ENCODE measurements around the gene LCTL.
"Not testable (repeated sequence)": the region's sequence is repeated elsewhere in the genome, so short reads cannot be mapped to it uniquely, and the experiment has no call there.

The LCTL gene

GRCh38 chr15:66590435-66590834, 24.6 kb upstream of the LCTL start:
- no peak for DNase-seq

DNA sequence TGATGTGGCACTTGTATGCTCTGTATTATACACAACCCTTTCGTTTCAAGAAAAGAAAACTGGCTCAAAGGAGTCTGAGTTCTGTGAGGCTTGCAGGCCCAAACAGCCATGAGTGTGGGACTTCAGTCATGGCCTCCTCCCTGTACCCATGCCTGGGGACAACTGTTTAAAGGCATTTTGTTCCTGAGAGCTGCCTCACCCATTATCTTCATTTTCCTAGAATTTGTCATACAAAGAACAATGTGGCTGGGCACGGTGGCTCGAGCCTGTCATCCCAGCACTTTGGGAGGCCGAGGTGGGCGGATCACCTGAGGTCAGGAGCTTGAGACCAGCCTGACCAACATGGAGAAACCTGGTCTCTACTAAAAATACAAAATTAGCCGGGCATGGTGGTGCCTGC, 23.6 kb upstream of the LCTL start:
- DNase-seq, result not testable (repeated sequence)

DNA sequence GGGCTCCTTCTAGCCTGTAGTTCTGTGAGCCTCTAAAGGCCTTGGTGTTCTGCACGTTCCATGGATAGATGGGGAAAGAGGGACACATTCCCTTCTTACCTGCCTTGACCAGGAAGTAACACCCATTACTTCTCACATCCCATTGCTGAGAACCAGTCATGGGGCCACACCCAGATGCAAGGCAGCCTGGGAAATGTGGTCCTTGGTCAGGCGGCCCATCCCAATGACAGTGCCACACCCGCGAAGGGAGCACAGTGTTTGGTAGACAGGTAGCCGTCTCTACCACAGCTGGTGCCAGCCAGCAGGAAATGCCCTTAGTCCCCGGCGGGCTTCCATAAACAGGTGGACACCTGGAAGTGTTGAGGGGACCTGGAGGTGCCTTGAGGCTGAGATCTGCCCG, 23.2 kb upstream of the LCTL start:
- no peak for DNase-seq

- DNase-seq, result no peak
Observed at GRCh38 chr15:66588537-66588936, 22.7 kb upstream of the LCTL start.

DNA sequence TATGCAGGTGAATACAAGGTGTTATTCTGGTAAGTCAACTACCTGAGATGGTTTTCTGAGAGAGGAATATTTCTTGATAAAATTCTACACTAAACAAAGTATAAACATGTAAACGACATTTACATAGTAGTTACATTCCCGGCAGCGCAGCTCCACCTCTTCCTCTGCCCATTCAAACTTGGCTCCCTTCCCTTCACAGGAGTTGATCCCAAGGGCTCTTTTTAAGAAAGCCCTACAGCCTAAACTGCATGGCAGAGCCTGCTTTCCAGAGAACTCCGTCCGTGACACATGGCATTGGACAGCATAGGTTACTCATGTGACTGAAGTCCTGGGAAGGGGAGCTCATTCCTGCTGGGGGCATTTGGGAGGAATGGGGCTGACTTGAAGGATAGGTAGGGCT, 22.0 kb upstream of the LCTL start:
- DNase-seq, result no peak

GRCh38 chr15:66587020-66587419, 21.2 kb upstream of the LCTL start:
- DNase-seq, result no peak

- no peak for DNase-seq
Observed at GRCh38 chr15:66586155-66586976, 20.6 kb upstream of the LCTL start.

DNA sequence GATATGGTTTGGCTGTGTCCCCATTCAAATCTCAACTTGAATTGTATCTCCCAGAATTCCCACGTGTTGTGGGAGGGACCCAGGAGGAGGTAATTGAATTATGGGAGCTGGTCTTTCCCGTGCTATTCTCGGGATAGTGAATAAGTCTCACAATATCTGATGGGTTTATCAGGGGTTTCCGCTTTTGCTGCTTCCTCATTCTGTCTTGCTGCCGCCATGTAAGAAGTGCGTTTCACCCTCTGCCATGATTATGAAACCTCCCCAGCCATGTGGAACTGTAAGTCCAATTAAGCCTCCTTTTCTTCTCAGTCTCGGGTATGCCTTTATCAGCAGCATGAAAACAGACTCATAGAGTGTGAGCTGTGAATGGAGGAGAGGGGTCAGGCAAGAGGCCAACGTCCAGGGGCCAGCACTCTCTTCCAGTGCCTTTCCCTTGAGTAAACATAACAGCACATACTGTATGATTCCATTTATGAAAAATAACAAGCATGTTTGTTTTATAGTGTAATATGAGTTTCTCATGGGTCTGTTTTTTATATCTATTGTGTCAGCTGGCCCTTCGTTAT, 16.3 kb upstream of the LCTL start:
- no peak for DNase-seq

DNA sequence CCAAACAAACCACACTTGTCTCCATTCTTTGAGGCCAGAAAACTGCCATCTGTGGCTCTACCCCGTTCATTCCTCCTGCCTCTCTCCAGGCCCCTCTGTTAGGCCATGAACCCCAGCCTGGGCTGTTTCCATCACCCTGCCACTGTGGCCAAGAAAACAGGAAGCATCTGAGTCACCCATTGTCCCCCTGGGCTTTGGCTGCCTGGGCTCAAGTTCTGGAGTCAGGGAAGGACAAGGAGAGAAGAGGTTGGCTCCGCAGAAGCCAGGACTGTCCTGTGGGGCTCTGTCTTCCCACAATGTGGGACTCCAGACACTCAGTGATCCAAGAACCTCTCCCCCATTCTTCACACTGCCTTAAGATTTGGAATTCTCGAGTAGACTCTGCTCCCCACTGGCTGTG, 14.8 kb upstream of the LCTL start:
- DNase-seq, result no peak

DNA sequence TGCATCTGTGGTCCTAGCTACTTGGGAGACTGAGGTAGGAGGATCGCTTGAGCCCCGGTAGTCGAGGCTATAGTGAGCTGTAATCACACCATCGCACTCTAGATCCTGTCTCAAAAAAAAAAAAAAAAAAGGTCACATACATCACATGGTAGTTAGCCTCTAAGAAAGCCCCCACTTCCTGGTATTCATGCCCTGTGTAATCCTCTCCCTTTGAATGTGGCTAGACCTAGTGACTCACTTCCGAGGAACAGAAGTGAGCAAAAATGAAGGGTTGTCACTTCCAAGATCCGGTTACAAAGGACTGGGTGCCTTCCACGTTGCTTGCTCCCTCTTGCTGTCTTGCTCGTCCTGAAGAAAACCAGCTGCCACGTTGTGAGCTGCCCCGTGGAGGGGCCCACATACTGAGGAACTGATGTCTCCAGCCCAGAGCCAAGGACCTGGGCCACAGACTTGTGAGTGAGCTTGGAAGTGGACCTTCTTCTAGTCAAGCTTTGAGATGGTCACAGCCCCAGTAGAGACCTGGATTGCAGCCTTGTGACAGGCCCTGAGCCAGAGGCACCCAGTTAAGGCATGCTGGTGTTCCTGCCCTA, 12.6 kb upstream of the LCTL start:
- no peak for DNase-seq

DNA sequence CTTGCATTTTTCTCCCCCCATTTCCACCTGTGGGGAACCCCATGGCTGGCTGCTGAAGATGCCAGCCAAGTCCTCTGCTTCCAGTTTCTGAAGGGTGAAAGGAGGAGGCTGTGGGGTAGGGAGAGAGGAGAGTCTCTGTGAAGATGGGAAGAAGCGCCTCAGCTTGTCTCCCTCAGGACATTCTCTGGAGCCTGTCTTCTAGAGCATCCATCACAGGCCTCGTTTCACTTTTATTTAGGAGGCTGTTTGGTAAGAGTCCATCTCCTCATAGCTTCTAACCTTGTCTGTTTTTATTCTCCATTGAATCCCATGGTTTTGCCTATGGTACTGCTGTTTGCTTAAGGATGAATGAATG, 8.8 kb upstream of the LCTL start:
- DNase-seq, result no peak

- no peak for DNase-seq
Observed at GRCh38 chr15:66573719-66574595, 8.2 kb upstream of the LCTL start.

GRCh38 chr15:66573348-66573718, 7.5 kb upstream of the LCTL start:
- DNase-seq, result no peak

DNA sequence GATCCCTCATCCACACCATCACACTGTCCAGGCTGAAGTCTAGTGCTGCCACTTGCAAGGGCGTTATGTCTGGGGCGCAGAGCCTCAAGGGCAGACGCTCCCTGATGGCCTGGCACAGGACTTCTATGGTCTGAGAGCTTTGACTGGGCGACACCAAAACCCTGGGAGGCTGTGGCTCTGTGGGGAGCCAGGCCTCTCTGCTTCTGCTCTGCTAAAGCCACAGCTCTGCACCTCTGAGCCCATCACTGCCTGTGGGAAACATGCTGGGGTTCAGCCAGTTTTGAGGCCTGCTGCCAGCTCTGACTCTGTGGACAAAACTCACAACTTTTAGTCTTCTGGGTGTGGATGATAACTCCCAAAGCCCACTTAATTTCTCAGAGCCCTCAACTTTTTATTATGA, 6.3 kb upstream of the LCTL start:
- DNase-seq, result no peak

- no peak for DNase-seq
Observed at GRCh38 chr15:66570842-66571478, 5.2 kb upstream of the LCTL start.

GRCh38 chr15:66570327-66570726, 4.5 kb upstream of the LCTL start:
- no peak for DNase-seq

- no peak for DNase-seq
Observed at GRCh38 chr15:66569461-66570137, 3.8 kb upstream of the LCTL start.

- no peak for DNase-seq
Observed at GRCh38 chr15:66567897-66568296, 2.1 kb upstream of the LCTL start.

DNA sequence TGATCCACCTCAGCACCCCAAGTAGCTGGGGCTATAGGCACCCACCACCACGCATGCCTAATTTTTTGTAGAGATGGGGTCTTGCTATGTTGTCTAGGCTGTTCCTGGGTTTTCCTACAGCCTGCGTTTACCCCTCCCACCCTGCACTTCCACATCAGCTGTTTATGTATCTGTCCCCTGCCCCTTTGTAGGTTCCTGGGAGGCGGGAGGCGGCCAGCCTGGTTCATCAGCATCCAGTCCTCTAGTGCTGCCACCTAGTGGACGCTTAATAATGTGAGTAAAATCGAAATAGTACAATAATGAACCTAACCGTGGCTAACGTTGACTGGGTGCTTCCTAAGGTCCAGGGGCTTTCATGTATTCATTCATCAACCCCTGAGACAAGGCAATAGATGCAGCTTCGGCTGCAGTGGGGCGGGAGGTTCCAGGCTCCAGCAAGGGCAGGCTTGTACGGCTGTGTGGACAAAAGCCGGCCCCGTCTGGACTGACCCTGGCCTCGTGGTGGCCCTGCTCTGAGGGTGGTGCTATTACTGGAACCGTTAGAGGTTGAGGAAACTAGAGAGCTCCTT, 1.2 kb upstream of the LCTL start:
- peak; percentile 26 for DNase-seq

GRCh38 chr15:66565141-66565641, 607 bp downstream of the LCTL start:
- DNase-seq, result no peak

GRCh38 chr15:66564136-66565041, 1.4 kb downstream of the LCTL start:
- DNase-seq, result no peak
